Transverse colon (tissue), 4 donors: Measurements from ENCODE around the gene LRRFIP2.

Experiments
- CTCF ChIP-seq, 5 experiments: fragments of 200-600 bp in 3 of 5; fragments of 450-650 bp in 2 of 5; sonication (generic) in 3 of 5; IDR thresholded peaks; 1 replicate in 2 of 5; 2 replicates in 3 of 5; pipeline ENCODE4 v1.5.1; 2016 to 2017; ENCODE audit warnings: antibody characterized with exemption in 5 of 5, inconsistent platforms in 3 of 5, mild to moderate bottlenecking in 2 of 5, moderate library complexity in 1 of 5
- EP300 ChIP-seq: sonication (generic); formaldehyde crosslinking; IDR thresholded peaks from one replicate; pipeline ENCODE4 v1.6.1; 2017; ENCODE audit warnings: antibody characterized with exemption, low read depth
- POLR2A ChIP-seq: fragments of 450-650 bp; IDR thresholded peaks from one replicate; pipeline ENCODE4 v1.6.1; 2016; ENCODE audit warnings: antibody characterized with exemption, mild to moderate bottlenecking, moderate library complexity
- POLR2AphosphoS5 ChIP-seq, 3 donors: sonication (generic); formaldehyde crosslinking; IDR thresholded peaks; one replicate each; pipeline ENCODE4 v1.6.1; 2016; ENCODE audit warnings: antibody characterized with exemption in 3 of 3

GRCh38 chr3:37126856-37127255, 47.5 kb downstream of the LRRFIP2 start:
- TF ChIP-seq CTCF (IDR thresholded peaks at IDR 0.05) (no peak), POLR2AphosphoS5 (IDR thresholded peaks at IDR 0.05) (no peak), POLR2A (no peak), EP300 (no peak)
